HG03460 (cell line): Measurements from ENCODE around the gene TMC6.
"Not testable (repeated sequence)": the region's sequence is repeated elsewhere in the genome, so short reads cannot be mapped to it uniquely, and the experiment has no call there.

Experiments used
- ATAC-seq: cut with Tn5 transposase; IDR thresholded peaks from one replicate; pipeline ENCODE4 v1.9.1; 2021; ENCODE audit not compliant: unreplicated experiment

TMC6 gene

GRCh38 chr17:78154903-78155811 is 26.6 kb upstream of the TMC6 start:
- ATAC-seq: peak; percentile 53

GRCh38 chr17:78151514-78152008 is 23.0 kb upstream of the TMC6 start:
- no peak for ATAC-seq

GRCh38 chr17:78148286-78149016 is 19.9 kb upstream of the TMC6 start:
- no peak for ATAC-seq

GRCh38 chr17:78147315-78147998 is 18.9 kb upstream of the TMC6 start:
- ATAC-seq: no peak

GRCh38 chr17:78146881-78147280 is 18.3 kb upstream of the TMC6 start:
- ATAC-seq: no peak

- no peak for ATAC-seq
Measured at GRCh38 chr17:78146471-78146869, 17.9 kb upstream of the TMC6 start.

- ATAC-seq: no peak
Measured at GRCh38 chr17:78144736-78145641, 16.4 kb upstream of the TMC6 start.

- no peak for ATAC-seq
Measured at GRCh38 chr17:78144147-78144719, 15.7 kb upstream of the TMC6 start.

GRCh38 chr17:78143214-78144146 is 14.9 kb upstream of the TMC6 start:
- no peak for ATAC-seq

- ATAC-seq: no peak
Measured at GRCh38 chr17:78142119-78142861, 13.7 kb upstream of the TMC6 start.

- ATAC-seq: no peak
Measured at GRCh38 chr17:78141437-78142118, 13.0 kb upstream of the TMC6 start.

- peak; percentile 67 for ATAC-seq
Measured at GRCh38 chr17:78140169-78141051, 11.9 kb upstream of the TMC6 start.

- ATAC-seq: not testable (repeated sequence)
Measured at GRCh38 chr17:78139861-78140168, 11.3 kb upstream of the TMC6 start.

- no peak for ATAC-seq
Measured at GRCh38 chr17:78138204-78139060, 9.9 kb upstream of the TMC6 start.

- ATAC-seq: no peak
Measured at GRCh38 chr17:78137392-78138203, 9.0 kb upstream of the TMC6 start.
